ENCODE data around the gene MX1. TPM values are rescaled to one million over a fixed set of nuclear protein-coding genes. Genes with fewer than 3 reads are reported as not detected.

Gene MX1
- total RNA-seq, 1 donor from 2014 or later: 4.5 TPM

GRCh38 chr21:41500363-41500762 is 74.3 kb downstream of the MX1 start:
- H3K9me3 Mint-ChIP-seq (ENCODE audit: unreplicated experiment): no peaks in the 10 kb centered on the region
- no peak for DNase-seq (ENCODE audit: low spot score)
- H3K27ac Mint-ChIP-seq (ENCODE audit: unreplicated experiment): no peak overlapping the region
- peaks cover 36% of the 10 kb centered on the region for H3K4me1 Mint-ChIP-seq (ENCODE audit: unreplicated experiment)
- no peaks in the 10 kb centered on the region for H3K36me3 Mint-ChIP-seq (ENCODE audit: low read depth, unreplicated experiment)
- no peak for TF ChIP-seq CTCF (IDR thresholded peaks at IDR 0.05; ENCODE audit: unreplicated experiment)
- H3K27me3 Mint-ChIP-seq (ENCODE audit: unreplicated experiment): peaks cover under 1% of the 10 kb centered on the region
- H3K4me3 Mint-ChIP-seq (ENCODE audit: unreplicated experiment): no peak overlapping the region

DNA sequence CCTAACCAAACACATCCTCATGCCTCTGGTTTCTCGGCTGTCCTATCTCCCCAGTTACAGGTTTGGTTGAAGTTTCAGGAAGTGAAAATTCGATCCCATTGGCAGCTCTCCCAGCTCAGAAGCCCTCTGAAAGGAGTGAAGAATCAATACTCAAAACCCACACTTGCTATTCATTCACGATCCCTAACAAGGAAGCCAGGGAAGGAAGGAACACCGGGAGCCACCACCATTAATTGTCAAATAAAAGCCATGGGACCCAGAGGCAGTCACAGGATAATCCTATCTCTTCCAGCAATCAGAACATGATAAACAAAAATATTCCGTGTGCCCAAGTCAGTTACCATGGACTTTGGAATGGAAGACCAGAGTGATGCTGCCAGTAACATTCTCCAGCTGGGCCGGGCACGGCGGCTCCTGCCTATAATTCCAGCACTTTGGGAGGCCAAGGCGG is 74.9 kb downstream of the MX1 start:
- H3K27ac Mint-ChIP-seq (ENCODE audit: unreplicated experiment): no peak overlapping the region

GRCh38 chr21:41501919-41502318 is 75.9 kb downstream of the MX1 start:
- peaks cover 2% of the 10 kb centered on the region for H3K27me3 Mint-ChIP-seq (ENCODE audit: unreplicated experiment)
- peaks cover 41% of the 10 kb centered on the region for H3K4me1 Mint-ChIP-seq (ENCODE audit: unreplicated experiment)
- H3K4me3 Mint-ChIP-seq (ENCODE audit: unreplicated experiment): no peak overlapping the region
- no peaks in the 10 kb centered on the region for H3K9me3 Mint-ChIP-seq (ENCODE audit: unreplicated experiment)
- no peak for TF ChIP-seq CTCF (IDR thresholded peaks at IDR 0.05; ENCODE audit: unreplicated experiment)
- no peak for DNase-seq (ENCODE audit: low spot score)
- no peak overlapping the region for H3K27ac Mint-ChIP-seq (ENCODE audit: unreplicated experiment)
- H3K36me3 Mint-ChIP-seq (ENCODE audit: low read depth, unreplicated experiment): no peaks in the 10 kb centered on the region

More for the DNA sequence above, 74.9 kb downstream of the MX1 start:
- Mint-ChIP-seq H3K27me3 (ENCODE audit: unreplicated experiment) (peaks cover 2% of the 10 kb centered on the region), H3K4me1 (ENCODE audit: unreplicated experiment) (peaks cover 40% of the 10 kb centered on the region), H3K9me3 (ENCODE audit: unreplicated experiment) (no peaks in the 10 kb centered on the region), H3K4me3 (ENCODE audit: unreplicated experiment) (no peak overlapping the region), H3K36me3 (ENCODE audit: low read depth, unreplicated experiment) (no peaks in the 10 kb centered on the region)
- no peak for DNase-seq (ENCODE audit: low spot score)
- TF ChIP-seq CTCF (IDR thresholded peaks at IDR 0.05; ENCODE audit: unreplicated experiment): no peak

DNA sequence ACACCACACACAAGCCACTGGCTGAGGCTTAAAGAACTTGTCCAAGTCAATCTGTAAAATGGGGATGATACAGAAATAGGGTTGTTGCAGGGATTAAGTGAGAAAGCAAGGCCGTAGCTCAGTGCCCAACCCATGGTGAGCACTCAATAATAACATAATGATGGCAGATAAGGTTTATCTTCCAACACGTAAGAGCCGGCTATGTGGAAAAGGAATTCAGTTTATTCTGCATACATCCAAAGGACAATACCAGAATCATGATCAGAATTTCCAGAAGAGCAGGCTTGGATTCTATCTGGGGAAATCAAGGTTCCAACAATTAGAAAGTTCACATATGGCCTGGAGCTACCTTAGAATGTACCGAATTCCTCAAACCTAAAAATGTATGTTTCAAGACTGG is 77.3 kb downstream of the MX1 start:
- Mint-ChIP-seq H3K4me3 (ENCODE audit: unreplicated experiment) (no peak overlapping the region), H3K27me3 (ENCODE audit: unreplicated experiment) (peaks cover 2% of the 10 kb centered on the region), H3K27ac (ENCODE audit: unreplicated experiment) (no peak overlapping the region), H3K9me3 (ENCODE audit: unreplicated experiment) (no peaks in the 10 kb centered on the region), H3K36me3 (ENCODE audit: low read depth, unreplicated experiment) (no peaks in the 10 kb centered on the region), H3K4me1 (ENCODE audit: unreplicated experiment) (peaks cover 41% of the 10 kb centered on the region)
- no peak for DNase-seq (ENCODE audit: low spot score)
- TF ChIP-seq CTCF (IDR thresholded peaks at IDR 0.05; ENCODE audit: unreplicated experiment): no peak

- Mint-ChIP-seq H3K4me3 (ENCODE audit: unreplicated experiment) (no peak overlapping the region), H3K36me3 (ENCODE audit: low read depth, unreplicated experiment) (no peaks in the 10 kb centered on the region), H3K4me1 (ENCODE audit: unreplicated experiment) (peaks cover 47% of the 10 kb centered on the region), H3K27ac (ENCODE audit: unreplicated experiment) (no peak overlapping the region), H3K27me3 (ENCODE audit: unreplicated experiment) (peaks cover 6% of the 10 kb centered on the region), H3K9me3 (ENCODE audit: unreplicated experiment) (no peaks in the 10 kb centered on the region)
- no peak for TF ChIP-seq CTCF (IDR thresholded peaks at IDR 0.05; ENCODE audit: unreplicated experiment)
- DNase-seq (ENCODE audit: low spot score): no peak
Observed at GRCh38 chr21:41504030-41504429, 78.0 kb downstream of the MX1 start.
